ENCODE measurements around the gene HOXA11.

Gene HOXA11

DNA sequence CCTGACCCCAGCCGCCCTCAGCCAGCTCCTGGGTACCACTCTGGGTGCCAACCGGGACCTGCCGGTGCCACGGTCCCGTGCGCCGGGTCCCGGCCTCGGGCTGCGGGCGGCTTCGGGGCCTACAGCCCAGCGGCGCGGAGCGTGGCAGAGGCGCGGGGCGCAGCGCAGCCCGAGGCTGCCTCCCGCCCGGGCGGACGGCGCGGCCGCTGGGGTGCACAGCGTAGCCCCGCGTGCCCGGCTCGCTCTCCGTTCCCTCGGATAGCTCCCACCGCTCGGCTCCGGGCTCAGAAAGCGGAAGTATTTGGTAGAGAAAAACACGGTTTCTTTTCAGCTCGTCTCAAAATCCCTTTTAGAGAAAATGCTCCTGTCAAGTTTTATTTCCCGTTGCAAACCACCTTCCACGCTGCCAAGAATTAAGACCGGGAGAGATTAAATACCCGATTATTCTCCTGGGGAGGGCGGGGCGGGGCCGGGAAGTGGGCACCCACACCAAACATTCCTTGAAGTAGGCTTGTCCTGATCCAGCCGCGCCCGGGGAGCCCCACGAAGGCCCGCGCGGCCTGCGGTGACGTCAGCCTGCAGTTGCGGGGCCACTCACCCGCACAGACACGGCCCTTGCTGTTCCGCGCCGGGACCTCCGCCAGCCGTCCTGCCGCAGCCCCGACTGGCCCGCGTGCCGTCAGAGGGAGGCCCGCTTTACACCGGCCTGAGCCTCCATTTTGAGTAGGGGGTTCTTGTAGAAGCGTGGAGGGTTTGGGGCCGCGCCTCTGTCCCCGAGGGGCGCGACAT, 7.7 kb upstream of the HOXA11 start:
- DNase-seq, result no peak

DNA sequence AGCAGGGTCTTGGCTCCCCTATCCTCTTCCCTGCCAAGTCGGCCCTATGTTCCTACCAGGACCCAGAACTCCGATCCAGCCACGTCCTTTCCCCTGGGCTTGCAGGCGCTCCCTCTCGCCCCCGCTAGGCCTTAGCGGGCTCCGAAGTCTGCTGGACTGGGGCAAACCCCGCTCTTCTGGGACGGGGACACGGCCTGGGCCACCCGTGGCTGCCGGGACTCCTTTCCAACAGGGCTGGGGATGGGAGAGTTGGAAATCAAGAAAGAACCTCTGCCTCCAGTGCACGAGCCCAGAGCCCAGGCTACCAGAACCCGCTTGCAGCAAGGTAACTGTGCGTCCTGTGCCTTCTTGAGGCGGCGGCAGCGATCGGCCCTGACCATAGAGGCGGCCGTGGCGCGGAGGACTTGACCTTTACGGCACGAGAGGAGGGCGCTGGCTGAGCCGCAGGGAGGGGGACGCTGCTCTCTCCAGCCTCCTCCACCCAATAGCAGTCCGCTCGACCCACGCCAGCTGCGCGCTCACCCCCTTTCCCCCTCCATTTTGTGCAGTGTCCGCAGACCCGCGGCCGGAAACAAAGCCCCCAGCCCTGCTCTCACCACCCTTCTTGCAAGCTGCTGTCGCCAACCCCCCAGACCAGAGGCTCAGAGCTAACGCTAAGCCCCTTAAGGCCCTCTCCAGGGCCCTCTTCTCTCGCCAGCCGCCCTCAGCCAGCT, 7.0 kb upstream of the HOXA11 start:
- DNase-seq, result no peak

DNA sequence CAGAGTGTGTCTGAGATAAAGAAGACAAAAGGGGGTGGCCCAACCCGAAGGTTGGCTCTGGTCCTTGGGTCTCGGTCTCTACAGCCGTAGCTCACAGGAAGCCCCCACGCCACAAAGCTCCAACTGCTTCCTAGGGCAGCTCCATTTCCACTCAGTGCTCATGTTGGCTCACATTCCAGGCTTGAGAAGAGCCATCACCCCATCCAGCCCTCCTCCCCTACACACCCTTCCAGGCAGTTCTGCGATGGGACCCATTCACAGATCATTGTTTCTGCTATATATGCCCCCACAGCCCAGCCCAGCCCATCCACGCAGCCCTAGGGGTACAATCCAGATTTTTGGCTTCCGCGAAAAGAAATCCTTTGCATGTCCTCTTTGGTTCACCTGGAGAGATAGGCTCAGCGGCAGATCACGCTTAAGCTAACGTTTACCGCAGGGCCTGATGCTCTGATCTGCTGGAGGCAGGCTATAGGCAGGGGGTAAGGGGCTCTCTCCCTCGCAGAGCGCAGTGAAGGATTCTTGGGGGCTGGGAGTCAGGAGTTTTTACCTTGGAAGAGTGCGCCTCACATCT, 6.2 kb upstream of the HOXA11 start:
- DNase-seq, result no peak

DNA sequence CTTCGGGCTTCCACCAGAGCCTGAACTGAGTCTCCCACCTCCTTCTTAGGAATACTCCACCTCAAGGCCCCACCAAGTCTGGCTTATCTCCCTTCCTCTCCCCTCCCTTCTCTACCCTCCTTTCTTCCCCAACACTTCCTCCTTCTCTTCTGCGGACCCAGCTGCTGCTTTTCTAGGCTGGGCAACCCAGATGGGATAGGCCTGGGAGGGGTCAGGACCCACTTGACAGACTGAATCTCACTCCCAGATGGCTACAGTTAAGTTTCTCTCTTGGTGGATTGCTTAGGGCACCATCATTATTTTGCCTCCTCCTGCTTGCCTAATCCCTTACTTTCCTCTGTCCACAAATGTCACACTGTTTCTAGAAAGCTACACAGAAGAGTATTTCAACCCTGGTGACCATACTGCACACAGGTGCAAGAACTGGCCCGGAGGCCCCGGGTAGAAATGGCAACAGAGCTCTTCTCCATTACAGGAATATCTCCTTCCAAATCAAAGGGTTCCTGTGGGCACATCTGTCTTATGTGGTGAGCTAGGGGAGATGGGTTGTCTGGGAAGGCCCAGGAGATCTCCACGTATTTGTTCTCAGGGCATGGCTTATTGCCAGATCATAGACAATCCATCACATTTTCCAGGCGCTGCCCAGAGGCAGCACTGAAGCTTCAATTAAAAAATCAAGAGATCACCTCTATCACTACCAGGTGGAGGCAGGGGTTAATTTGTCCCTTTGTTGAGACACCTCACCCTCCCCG, 5.1 kb upstream of the HOXA11 start:
- no peak for DNase-seq

DNA sequence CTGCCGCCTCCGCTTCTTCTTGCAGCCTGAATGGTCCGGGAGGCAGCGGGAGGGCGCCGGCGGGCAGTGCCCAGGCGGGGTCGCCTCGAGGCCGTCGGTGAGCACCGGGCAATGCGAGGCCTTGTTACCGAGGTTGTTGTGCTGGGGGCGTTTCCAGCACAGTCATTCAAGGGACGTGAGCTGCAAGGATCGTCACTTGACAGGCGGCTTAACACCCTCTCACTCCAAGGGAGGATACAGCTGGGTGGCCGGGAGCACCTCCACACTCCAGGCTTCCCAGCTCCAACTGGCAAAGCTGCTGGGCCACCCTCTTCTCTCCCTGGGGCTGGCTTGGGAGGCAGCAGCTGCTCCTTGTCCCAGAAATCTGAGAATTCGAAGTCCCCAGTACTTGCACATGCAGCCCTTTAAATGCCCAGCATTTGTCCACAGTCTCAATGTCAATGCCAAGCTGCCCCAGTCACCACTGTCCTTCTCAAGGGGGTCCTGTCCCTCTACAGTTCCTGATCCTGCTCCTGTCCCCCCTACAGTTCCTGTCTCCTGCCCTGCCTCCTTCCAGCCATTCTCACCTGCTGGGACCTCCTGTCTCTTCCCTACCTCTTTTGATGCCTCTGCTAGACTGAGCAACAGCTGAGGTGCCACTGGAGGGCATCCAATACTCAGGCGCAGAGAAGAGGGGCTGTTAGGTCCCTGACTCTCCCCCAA, 4.4 kb upstream of the HOXA11 start:
- DNase-seq, result no peak

DNA sequence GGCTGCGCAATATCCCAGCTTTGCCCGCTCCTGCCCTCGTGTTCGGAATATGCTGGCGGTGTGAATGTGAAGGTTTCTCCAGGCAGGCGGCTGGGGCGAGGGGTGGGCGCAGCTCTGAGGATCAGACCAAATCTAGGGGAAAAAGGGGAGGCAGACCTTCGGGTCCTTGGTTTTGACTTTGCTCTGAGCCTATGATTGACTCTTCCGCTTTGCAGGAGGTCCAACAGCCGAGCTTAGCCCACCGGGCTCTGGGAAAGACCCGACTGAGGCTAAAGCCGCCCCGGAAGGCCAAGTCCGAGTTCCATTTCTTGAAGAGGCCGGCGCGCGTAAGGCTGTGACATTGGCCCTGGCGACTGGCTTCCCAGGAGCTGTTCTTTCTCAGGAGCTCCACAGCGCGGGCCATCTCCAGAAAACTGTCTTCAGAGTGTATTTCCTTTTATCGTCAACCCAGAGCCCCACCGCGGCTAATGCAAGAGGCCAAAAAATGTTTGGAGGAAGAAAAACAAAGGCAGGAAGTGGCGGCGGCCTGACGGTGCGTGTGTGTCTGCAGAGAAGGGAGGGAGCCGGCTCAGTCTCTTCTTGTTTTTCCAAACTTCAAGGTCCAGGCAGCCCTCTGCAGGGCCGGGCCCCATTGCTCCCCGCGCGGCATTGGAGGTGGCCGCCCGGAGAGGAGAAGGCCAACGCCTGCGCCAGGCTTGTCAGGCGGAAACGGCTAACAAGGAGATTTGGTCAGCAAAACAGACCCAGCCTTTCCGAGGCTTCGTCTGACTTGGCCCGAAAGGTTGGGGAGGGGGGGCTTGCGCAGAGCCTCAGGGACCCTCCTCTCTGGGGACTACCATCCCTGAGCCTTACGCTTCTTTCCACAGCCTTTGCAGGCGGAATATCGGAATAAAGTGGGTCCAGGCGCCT, 3.6 kb upstream of the HOXA11 start:
- DNase-seq, result peak; percentile 14

DNA sequence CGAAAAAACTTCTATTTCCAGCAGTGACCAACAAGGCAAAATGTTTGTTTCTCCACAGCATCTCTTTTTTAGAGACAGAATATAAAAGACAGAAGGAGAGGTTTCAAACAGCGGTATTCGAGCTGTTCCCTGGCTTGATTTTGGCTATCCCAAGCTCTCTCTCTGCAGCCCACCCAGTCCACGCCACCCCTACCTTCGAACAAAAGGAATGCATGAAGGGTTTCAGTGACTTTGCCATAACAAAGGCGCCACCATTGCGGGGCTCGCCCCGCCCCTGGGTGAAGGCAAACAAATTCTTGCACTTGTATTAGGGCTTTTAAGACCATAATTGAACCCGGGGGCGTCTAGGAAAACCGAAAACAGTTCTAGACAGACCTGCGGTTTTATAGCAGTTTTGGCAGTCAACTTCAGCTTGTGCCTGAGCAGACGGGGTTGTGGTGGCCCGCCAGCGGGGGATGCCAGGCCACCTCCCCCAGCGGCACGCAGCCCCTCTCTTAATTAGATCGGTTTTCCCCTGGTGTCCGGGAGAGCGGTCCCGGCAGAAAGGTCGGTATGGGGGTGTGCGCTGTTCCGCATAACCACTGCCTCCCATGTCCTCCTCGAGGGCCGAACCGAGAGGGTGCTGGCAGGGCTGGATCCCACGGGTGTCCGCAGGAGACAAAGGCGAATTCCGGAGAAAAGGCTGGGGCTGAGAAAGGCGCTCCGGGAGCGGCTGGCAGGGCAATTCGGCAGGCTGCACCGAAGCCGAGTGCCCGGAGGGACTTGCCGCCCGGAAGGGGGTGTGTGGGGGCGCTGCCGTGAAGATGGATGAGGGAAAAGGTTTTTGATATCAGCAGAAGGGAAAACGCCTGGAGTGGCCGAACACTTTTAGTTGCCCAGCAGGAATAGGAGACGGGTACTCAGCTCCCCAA, 2.7 kb upstream of the HOXA11 start:
- DNase-seq, result no peak

DNA sequence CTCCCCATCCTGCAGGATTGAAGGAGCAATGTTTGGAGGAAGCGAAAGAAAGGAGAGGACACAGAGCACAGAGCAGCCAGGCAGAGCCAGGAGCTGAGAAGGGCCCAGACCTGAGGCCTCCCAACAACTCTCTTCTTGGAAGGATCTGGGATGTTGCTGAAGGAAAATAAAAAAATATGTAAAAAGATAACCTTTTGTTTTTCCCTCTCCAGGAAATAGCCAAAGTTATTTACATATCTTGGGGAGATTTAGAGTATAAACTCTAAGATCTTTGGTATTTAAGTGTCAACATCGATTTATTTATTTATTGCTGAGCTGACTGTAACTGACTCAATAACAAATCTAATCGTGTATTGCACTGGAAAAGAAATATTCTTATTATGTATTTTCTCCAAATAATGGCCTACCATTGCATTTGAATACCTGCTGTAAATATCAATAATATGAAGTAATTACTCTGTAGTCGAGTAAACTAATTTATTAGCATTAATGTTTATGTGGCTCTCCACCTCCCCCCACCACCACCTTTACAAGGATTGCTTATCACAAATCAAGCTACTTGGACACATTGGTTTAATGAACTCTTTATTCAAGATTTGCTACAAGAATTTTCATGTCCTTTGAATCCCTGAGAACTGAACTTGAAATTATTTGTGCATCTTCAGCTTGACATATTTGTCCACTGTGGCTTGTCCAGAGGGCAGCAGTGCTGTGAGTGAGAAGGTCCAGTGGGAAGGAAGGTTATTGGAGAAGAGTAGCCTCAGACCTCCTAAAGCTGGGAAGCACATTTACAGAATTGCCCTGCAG, 1.8 kb upstream of the HOXA11 start:
- no peak for DNase-seq

DNA sequence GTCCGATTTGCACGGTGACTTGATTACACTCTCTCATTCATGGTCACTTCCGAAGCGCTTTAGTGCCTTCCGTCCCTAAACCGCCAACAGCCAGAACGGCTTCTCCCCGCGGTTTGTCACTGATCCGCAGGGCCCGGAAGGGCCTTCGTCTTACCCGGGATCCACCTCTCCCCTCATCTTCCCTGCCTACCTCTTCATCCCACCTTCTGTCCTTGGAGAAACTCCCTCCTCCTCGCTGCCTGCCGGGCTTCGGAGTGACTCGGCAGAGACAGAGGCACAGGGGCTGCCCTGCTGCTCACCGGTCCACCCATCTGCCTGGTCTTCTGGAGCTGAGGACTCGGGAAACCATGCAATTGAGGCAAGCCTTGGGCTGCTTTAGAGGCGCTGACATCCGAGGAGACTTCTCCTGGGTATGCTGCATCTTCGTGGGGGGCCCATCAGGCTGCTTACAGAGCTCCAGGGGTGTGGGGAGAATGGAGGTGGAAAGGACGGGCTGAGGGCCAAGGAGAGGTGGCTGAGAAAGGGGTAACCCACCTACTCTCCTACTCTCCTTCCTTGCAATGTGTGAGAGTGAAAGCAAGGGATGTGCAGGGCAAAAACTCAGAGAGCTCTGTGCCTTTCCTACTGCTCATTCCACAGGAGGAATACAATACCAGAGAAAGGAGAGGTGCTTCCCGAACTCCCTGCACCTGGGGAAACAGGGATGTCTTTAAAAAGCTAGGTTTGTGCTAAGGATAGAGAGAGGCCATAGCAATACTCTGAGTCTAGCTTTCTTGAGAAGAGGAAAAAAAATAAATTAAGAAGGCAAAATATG, 1.0 kb upstream of the HOXA11 start:
- peak; percentile 4 for DNase-seq

DNA sequence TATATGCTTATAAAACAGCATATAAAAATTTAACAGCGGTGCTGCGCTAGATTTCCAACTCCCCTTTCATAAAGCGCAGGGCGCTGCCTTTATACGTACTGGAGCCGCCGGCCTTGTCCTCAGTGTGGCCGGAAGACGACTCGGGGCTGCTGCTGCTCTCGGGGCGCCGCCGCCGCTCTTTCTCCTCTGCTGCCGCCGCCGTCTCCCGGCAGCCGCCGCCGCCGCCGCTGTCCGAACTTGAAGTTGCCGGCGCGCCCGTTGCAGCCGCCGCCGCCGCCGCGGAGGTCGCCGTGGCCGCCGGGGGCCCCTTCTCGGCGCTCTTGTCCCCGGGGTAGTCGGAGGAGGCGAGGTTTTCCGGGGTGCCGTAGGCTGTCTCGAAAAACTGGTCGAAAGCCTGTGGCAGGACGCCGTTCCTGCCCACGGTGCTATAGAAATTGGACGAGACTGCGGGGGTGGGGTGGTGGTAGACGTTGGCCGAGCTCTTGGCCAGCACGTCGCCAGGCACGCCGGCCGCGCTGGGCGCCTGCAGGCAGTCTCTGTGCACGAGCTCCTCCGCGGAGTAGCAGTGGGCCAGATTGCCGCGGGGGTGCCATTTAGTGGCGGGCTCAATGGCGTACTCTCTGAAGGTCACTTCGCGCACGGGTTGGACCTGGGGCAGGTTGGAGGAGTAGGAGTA, 557 bp downstream of the HOXA11 start:
- DNase-seq, result peak; percentile 8

DNA sequence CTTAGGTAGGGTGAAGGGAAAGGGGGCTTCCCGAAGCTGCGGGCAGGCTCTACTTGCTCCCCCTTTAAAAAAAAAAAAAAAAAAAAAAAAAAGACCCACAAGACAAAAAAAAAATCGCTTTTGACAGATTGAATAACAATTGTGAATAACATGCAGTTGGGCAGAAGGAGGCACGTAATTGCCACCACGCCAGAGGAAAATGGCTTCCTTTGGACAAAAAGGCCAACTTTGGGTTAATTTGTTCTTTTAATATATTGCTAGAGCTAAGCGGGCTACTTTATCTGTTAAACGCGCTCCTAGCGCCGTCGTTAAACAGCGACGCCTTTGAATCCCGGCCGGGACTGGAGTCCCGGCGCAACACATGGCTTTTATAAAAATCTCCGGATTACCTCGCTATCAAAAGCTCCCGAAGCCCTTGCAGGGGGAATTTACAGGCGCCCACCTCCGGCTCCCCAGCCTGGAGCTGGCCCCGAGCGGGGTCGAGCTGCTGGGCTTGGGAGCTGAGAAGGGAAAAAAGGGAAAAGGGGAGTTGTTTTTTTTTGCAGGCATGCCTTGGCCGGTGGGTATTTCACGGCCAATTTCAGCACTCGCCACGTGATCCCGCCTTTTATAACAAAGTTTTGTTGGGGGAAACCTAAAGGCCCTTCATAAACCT, 1.2 kb downstream of the HOXA11 start:
- no peak for DNase-seq

DNA sequence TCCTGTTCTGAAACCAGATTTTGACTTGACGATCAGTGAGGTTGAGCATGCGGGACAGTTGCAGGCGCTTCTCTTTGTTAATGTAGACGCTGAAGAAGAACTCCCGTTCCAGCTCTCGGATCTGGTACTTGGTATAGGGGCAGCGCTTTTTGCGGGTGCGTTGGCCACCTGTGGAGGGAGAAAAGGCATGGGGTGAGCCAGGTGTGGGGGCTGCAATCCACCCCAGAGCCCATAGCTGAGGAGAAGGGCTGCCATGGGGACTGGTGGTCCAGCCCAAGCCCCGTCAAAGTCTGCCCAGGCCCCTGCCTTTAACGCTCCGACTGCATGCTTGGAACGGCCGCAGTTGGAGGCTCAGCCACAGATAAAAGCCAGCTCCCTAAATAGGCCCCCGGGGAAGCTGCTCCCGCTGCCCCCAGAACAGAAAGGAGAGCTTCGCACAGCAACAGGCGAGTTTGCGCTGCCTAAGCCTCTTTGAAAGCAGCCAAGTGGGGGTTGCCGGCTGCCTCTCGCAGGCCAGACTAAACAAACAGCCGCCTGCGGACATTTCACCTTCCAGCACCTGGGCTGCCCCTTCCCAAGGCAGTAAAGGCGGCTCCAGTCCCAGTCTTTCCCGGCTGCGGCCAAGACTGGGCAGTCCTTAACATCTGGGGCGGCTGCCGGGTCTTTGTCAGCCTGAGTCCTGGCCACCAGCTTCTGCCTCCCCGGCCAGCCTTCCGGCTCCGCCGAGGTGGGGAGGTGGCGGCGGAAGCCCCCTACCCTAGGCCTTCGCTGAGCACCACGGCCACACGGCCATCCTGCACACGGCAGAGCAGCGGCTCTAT, 2.0 kb downstream of the HOXA11 start:
- DNase-seq, result peak; percentile 7

DNA sequence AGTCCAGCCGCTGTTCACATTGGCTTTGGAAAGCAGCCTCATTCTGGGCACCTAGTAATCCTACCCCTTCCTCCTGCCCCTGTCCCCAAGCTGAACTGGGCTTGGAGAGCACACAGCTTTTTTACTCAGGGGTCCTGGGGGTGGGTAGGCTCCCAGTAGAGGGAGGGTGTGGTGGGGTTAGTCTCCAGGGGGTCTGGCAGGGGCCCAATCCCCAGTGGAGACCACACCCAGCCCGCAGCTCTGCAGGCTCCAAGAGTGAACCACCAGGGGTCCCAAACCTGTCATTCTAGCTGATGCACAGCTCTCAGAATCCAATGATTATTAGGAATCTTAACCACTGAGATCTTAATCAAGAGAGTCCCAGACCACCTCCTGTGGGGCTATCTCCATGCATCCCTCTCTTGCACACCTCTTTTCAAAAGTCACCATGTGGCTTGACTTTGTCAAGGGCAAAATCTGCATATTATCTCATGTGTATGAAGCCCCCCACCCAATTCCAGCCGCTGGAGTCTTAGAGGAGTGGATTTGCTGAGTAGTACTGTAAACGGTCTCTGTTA, 2.7 kb downstream of the HOXA11 start:
- no peak for DNase-seq

DNA sequence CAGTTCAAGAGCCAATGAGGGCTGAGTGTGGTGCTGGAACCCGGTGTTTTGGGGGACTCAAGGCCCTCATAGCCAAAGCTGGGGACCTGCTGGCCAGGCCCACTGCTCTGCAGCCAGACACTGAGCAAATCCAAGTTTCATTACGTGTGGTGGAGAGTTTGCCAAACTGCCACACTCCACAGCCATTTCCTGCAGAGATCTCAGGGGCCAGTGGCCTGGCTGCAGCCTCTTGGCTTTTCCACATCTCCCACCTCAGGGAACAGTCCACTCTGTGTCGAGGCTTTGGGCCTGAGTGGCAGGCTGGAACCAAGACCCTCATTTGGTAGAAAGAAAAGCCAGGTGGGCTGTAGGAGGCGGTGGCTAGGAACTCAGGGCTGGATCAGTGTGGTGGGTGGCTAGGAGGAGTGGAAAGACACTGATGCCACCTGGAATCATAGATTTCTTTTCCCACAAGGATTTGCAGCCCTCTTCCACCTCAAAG, 3.2 kb downstream of the HOXA11 start:
- no peak for DNase-seq

DNA sequence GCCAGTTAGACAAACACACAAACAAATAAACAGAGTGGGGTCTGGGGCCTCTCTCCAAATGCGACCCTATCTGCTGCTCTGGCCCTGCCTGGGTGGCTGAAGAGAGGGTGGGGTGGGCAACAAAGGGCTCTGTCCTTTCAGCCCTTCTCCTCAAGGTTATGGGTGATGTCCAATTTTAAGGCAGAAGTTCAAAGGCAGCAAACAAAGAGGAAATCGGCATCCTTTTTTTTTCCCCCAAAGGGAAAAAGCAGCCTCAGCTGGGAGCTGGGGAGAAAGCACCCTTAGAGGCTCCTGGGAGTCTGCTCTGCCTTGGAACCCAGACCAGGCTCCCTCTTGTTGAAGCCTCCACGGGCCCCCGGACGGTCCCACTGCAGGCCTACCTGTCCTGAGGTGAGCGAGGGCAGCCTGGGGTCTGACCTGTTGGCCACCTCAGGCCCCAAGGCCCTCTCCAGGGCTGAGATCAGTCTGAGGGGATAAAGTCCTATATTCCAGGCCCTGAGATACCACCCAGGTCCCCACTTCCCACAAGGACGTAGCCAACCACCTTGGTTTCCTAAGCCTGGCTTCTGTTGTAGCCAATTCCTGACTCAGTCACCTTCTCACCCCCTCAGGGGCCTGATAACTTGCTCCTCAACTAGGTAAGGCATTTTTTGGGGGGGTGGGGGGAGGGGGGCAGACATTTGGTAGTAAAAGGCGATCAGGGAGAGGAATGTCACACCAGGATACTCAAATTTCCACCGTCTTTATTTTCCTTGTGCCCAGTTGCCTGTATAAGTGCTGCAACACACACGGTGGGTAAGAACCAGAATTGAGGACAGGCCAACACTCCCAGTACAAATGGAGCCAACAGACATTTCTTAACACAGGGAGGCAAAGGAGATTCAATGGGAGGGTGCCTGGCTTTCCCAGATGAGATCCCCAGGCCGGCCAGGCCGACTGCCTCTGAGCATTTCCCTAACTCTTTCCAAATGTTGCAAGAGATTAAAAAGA, 4.3 kb downstream of the HOXA11 start:
- DNase-seq, result no peak

All from activated CD4-positive, alpha-beta T cell treated with anti-CD3 and anti-CD28 coated beads for 1 hour (primary cell).